Loucy (cell line): ENCODE data around the gene HBM.

ENCODE experiments used
- H2AFZ ChIP-seq: fragments of 200-600 bp; sonication (generic); 2 replicates; pipeline ENCODE4 v1.6.0; 2016; ENCODE audit warnings: antibody characterized with exemption, mild to moderate bottlenecking, low read length, moderate library complexity
- H3F3A ChIP-seq: fragments of 200-600 bp; 2 replicates; pipeline ENCODE4 v1.6.0; 2016; ENCODE audit warnings: antibody characterized with exemption, low read depth, mild to moderate bottlenecking
- H3K27me3 ChIP-seq: fragments of 200-600 bp; sonication (generic); 2 replicates; pipeline ENCODE4 v1.6.1; 2014; ENCODE audit warnings: low read length, mild to moderate bottlenecking; ENCODE audit not compliant: insufficient read depth, poor library complexity, severe bottlenecking
- H3K36me3 ChIP-seq: fragments of 200-600 bp; sonication (generic); 2 replicates; pipeline ENCODE4 v1.6.1; 2016; ENCODE audit warnings: low read length; ENCODE audit not compliant: insufficient read depth
- H3K4me1 ChIP-seq: fragments of 200-600 bp; sonication (generic); 2 replicates; pipeline ENCODE4 v1.5.1; 2014; ENCODE audit warnings: low read length, mild to moderate bottlenecking; ENCODE audit not compliant: insufficient read depth, poor library complexity, severe bottlenecking
- H3K4me2 ChIP-seq: fragments of 200-600 bp; sonication (generic); 2 replicates; pipeline ENCODE4 v1.6.0; 2014; ENCODE audit warnings: antibody characterized with exemption, low read length, low read depth, mild to moderate bottlenecking; ENCODE audit not compliant: poor library complexity, severe bottlenecking
- H3K4me3 ChIP-seq: fragments of 200-600 bp; sonication (generic); 2 replicates; pipeline ENCODE4 v1.5.1; 2014; ENCODE audit warnings: low read length, mild to moderate bottlenecking, mixed read lengths; ENCODE audit not compliant: poor library complexity, severe bottlenecking
- H3K79me2 ChIP-seq: fragments of 200-600 bp; sonication (generic); 2 replicates; pipeline ENCODE4 v1.6.1; 2014; ENCODE audit warnings: low read length; ENCODE audit not compliant: insufficient read depth
- H3K9ac ChIP-seq: fragments of 200-600 bp; sonication (generic); 2 replicates; pipeline ENCODE4 v1.6.0; 2014; ENCODE audit warnings: mild to moderate bottlenecking, low read depth, low read length, moderate library complexity; ENCODE audit not compliant: poor library complexity, severe bottlenecking
- H3K9me2 ChIP-seq: fragments of 200-600 bp; sonication (generic); replicated peaks from 2 replicates; pipeline ENCODE4 v1.6.1; 2016; ENCODE audit warnings: low read depth, low read length, mixed read lengths
- H3K9me3 ChIP-seq: fragments of 200-600 bp; sonication (generic); 2 replicates; pipeline ENCODE4 v1.6.1; 2014; ENCODE audit warnings: mild to moderate bottlenecking, antibody characterized with exemption, low read length, low read depth; ENCODE audit not compliant: insufficient read depth
- H4K20me1 ChIP-seq: fragments of 200-600 bp; sonication (generic); 2 replicates; pipeline ENCODE4 v1.6.0; 2014; ENCODE audit warnings: antibody characterized with exemption, low read length, mild to moderate bottlenecking; ENCODE audit not compliant: insufficient read depth, poor library complexity, severe bottlenecking
- CTCF ChIP-seq: fragments of 200-600 bp; sonication (generic); conservative IDR thresholded peaks from 2 replicates; pipeline ENCODE4 v1.5.1; 2014; ENCODE audit warnings: mild to moderate bottlenecking, antibody characterized with exemption, low read length
- EZH2phosphoT487 ChIP-seq: fragments of 200-600 bp; IDR thresholded peaks from 2 replicates; pipeline ENCODE4 v1.6.1; 2018; ENCODE audit warnings: antibody characterized with exemption, mild to moderate bottlenecking, moderate library complexity, borderline replicate concordance

HBM gene

GRCh38 chr16:144797-145252 lies 21.0 kb upstream of the HBM start:
- H3K4me3 ChIP-seq, result no peak overlapping the region
- H3K9me3 ChIP-seq, result no peaks in the 10 kb centered on the region
- no peaks in the 10 kb centered on the region for H3K9me2 ChIP-seq
- H3K79me2 ChIP-seq, result no peaks in the 10 kb centered on the region
- H3F3A ChIP-seq, result no peaks in the 10 kb centered on the region
- H3K4me2 ChIP-seq, result no peak overlapping the region
- no peaks in the 10 kb centered on the region for H3K4me1 ChIP-seq
- no peak for TF ChIP-seq CTCF
- TF ChIP-seq EZH2phosphoT487, result no peak
- H3K36me3 ChIP-seq, result no peaks in the 10 kb centered on the region
- no peaks in the 10 kb centered on the region for H3K27me3 ChIP-seq
- no peak overlapping the region for H2AFZ ChIP-seq
- H3K9ac ChIP-seq, result no peak overlapping the region
- no peaks in the 10 kb centered on the region for H4K20me1 ChIP-seq

GRCh38 chr16:146646-147045 lies 19.1 kb upstream of the HBM start:
- Histone ChIP-seq H3F3A (no peaks in the 10 kb centered on the region), H3K9me2 (no peaks in the 10 kb centered on the region), H3K9me3 (no peaks in the 10 kb centered on the region), H2AFZ (no peak overlapping the region), H3K4me3 (no peak overlapping the region), H3K4me1 (no peaks in the 10 kb centered on the region), H3K9ac (no peak overlapping the region), H3K79me2 (no peaks in the 10 kb centered on the region), H4K20me1 (no peaks in the 10 kb centered on the region), H3K27me3 (no peaks in the 10 kb centered on the region), H3K36me3 (no peaks in the 10 kb centered on the region), H3K4me2 (no peak overlapping the region)
- no peak for TF ChIP-seq EZH2phosphoT487
- no peak for TF ChIP-seq CTCF

- Histone ChIP-seq H3K9ac (no peak overlapping the region), H3F3A (no peaks in the 10 kb centered on the region), H3K9me3 (no peaks in the 10 kb centered on the region), H4K20me1 (no peaks in the 10 kb centered on the region), H3K4me2 (no peak overlapping the region), H3K4me3 (no peak overlapping the region), H3K9me2 (no peaks in the 10 kb centered on the region), H2AFZ (no peak overlapping the region), H3K27me3 (no peaks in the 10 kb centered on the region), H3K79me2 (no peaks in the 10 kb centered on the region), H3K4me1 (no peaks in the 10 kb centered on the region), H3K36me3 (no peaks in the 10 kb centered on the region)
- TF ChIP-seq EZH2phosphoT487 (no peak), CTCF (no peak)
Observed at GRCh38 chr16:149024-149660, 16.6 kb upstream of the HBM start.
